Glomerular endothelial cell (primary cell): ENCODE data around the gene CMSS1. TPM values are rescaled to one million over a fixed set of nuclear protein-coding genes. Genes with fewer than 3 reads are reported as not detected.
"Not testable (repeated sequence)": the region's sequence is repeated elsewhere in the genome, so short reads cannot be mapped to it uniquely, and the experiment has no call there.

Experiments used
- DNase-seq: peaks from one replicate; pipeline ENCODE4 v3.0.0-alpha.2; 2011; ENCODE audit warnings: low read depth, low spot score; ENCODE audit errors: extremely low read depth
- total RNA-seq: library from RNA; depleted of rRNA; stranded (reverse); fragments of >200 nt; gene quantifications from 2 replicates; pipeline ENCODE4 v1.2.3, GENCODE V29; 2015

Gene CMSS1
- total RNA-seq, 1 donor from 2014 or later: 12.4 TPM

DNA sequence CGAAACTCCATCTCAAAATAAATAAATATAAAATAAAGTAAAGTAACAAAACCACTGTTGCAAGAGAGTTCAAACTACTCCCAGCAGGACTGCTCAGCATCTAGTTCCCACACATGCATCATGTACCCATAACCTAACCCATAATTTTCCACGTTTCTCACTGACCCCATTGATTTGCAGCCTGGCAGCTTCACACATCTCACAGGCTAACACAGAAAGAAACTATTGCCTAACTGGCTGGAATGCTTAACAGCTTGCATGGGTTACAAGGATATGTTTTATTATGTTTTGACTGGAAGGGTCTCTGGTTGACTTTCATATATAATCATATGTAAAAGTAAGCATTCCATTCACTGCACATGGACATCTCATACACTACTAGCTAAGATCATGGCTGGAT lies 387.5 kb downstream of the CMSS1 start:
- DNase-seq: no peak

DNA sequence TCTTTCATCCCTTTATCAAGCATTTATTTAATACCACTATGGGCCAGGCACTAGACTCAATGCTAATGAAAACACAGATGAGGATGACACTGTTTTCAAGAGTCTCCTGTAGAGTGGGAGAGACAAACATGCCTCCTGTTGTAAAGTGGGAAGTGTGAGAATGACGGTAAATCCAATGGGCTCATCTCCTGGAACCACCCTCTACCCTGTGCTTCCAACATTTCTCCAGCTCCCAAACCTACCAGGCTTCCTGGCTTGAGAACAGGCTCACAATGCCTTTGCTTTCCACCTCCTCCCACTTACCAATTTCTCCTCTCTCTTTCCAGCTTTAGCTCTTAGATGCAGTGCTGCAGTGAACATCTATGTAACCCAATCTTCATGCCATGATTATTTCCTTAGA lies 389.0 kb downstream of the CMSS1 start:
- DNase-seq: no peak

DNA sequence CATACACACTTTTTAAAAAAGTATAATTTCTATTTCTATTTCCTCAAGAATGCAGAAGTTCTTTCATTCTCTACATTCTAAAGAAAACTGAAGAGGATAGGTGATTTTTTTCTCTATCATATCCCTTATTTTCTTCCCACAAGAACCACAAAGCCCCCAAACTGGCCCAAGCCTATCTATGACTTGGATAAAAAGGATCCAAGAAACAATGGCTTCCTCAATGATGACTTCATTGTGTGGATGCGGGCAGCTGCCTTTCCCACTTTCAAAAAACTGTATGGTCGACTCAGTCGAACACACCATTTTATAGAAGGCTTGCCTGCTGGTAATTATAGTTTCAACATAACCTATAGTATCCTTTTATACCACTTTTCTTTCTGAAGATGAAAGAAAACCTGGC lies 390.2 kb downstream of the CMSS1 start:
- DNase-seq: no peak

DNA sequence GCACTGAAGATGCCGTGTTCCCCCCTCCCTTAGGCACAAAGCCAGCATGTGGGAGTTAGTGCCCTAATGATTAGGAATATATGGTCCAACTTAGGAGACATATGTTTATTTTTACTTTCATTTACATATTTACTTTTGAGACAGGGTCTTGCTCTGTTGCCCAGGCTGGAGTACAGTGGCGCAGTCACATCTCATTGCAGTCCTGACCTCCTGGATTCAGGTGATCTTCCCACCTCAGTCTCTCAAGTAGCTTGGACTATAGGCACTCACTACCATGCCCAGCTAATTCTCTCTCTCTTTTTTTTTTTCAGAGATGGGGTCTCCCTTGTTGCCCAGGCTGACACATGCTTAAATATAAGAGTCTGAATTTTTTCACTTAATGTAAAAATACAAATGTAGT lies 391.5 kb downstream of the CMSS1 start:
- no peak for DNase-seq

DNA sequence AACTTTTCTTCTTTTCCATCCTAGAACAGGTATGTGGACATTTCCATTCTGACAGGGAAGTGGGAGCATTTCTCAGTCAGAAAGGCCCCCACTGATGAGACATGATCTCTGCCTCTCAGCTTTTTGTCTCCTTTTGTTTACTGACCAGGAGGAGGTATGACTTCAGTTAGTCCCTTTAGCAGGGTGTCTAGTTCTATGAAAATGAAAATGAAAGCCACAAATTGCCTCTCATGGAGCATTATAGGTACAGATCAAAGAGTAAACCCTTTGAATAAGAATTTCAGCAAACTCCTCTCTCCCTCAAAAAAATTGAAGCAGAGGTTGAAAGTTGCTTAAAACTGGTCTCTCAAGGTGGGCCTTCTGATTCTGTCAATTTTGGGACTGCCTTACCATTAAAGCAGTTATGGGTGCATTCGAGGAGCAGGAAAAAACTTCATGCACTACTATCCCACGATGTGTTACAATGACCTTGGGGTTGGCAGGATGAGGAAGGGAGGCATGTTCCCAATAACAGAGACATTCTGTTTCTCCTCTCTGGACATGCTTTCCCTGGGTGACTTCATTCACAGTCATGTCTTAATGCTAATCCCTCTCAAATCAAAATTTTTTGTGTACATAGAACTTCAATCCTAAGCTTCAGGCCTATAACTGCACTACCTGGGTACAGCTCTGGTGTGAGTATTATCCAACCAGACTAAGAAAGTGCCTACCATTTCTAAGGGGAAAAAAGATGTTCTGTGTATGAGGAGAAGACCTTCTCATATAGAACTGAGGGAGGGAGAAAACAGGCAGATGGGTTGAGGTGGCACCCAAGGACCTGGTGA lies 392.5 kb downstream of the CMSS1 start:
- DNase-seq: no peak

DNA sequence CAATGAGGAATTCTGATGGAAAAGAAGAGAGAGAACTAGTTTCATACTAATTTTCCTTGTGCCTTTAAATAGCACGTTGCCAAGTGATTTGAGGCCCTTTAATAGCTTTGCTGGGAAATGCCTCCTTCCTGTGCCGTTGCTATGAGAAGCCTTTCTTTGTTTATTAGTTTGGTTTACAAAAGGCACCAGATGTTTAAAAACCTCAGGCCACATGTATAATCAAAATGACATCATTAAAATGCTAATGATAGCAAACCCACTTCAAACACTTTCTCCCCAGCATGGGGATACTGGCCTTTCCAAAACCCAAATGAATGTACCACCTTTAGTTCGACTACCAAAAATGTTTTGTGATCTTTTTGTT lies 393.1 kb downstream of the CMSS1 start:
- peak; percentile 60 for DNase-seq

- no peak for DNase-seq
Observed at GRCh38 chr3:100213891-100214573, 396.4 kb downstream of the CMSS1 start.

GRCh38 chr3:100214574-100214964 lies 396.9 kb downstream of the CMSS1 start:
- no peak for DNase-seq

DNA sequence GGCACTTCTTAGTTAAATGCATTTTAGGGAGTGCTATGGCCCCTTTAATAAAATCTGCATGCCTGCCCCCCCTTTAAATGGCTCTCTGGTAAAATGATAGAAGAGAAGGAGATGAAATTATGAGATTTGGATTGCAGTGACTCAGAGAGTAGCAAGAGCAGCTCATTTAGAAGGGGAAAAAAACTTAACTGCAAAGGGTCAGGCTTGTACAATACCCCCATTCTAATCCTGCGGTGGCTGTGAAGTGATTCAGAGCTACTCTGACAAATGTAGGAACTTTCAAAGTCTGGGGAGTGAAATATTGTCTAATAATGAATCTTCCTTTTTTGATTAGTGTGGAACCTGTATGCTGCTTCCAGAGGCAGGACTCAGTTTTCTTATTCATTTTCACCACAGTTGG lies 399.1 kb downstream of the CMSS1 start:
- no peak for DNase-seq

- DNase-seq: no peak
Observed at GRCh38 chr3:100221159-100221558, 403.5 kb downstream of the CMSS1 start.

DNA sequence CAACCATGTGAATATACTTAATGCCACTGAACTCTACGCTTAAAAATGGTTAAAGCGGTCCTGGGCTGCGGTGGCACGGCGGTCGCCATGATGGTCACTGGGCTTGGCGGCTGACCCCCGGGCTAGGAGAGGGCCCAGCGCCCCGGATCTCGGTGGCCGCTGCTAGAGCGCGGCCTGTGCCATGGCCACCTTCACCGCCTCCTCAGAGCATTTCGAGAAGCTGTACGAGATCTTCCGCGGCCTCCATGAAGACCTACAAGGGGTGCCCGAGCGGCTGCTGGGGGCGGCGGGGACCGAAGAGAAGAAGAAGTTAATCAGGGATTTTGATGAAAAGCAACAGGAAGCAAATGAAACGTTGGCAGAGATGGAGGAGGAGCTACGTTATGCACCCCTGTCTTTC lies 407.5 kb downstream of the CMSS1 start:
- no peak for DNase-seq

GRCh38 chr3:100225883-100226282 lies 408.2 kb downstream of the CMSS1 start:
- no peak for DNase-seq

GRCh38 chr3:100226712-100227429 lies 409.2 kb downstream of the CMSS1 start:
- no peak for DNase-seq

- DNase-seq: no peak
Observed at GRCh38 chr3:100227511-100227921, 409.9 kb downstream of the CMSS1 start.

DNA sequence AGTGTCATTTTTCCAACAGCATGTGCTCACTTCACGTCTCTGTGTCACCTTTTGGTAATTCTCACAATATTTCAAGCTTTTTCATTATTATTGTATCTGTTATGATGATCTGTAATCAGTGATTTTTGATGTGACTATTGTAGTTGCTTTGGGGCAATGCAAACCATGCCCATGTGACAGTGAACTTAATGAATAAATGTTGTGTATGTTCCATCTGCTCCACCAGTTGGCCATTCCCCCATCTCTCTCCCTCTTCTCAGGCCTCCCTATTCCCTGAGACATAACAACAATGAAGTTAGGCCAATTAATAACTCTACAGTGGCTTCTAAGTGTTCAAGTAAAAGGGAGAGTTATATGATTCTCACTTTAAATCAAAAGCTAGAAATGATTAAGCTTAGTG lies 410.6 kb downstream of the CMSS1 start:
- DNase-seq: no peak

DNA sequence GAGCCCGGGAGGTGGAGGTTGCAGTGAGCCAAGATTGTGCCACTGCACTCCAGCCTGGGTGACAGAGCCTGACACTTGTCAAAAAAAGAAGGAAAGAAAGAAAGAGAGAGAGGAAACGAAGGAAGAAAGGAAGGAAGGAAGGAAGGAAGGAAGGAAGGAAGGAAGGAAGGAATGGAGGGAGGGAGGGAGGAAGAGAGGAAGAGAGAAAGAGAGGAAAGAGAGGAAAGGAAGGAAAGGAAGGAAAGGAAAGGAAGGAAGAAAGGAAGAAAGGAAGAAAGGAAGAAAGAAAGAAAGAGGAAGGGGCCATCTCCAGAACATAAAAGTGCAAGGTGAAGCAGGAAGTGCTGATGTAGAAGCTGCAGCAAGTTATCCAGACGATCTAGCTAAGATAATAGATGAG lies 411.5 kb downstream of the CMSS1 start:
- DNase-seq: not testable (repeated sequence)

GRCh38 chr3:100230710-100231109 lies 413.0 kb downstream of the CMSS1 start:
- no peak for DNase-seq

Other genes starting within 250 kb of the CMSS1 start
- 67.5 and 187 TPM in 2 replicates for gene COL8A1, start 179.3 kb upstream of the CMSS1 start, total RNA-seq